ENCODE data around the gene UGP2.

- TF ChIP-seq EZH2 (IDR thresholded peaks at IDR 0.05; ENCODE audit: borderline replicate concordance, low read length) (no peak), CTCF (IDR thresholded peaks at IDR 0.05; ENCODE audit: low read length) (no peak)
These were observed 8.5 kb downstream of the UGP2 start for GRCh38 chr2:63850204-63850571.
